Type B pancreatic cell (in vitro differentiated cells): ENCODE results near the gene MPP4. TPM values are rescaled to one million over a fixed set of nuclear protein-coding genes. Genes with fewer than 3 reads are reported as not detected.

Experiments used
- DNase-seq: peaks from one replicate; pipeline ENCODE4 v3.0.0; 2021; ENCODE audit warnings: mixed read lengths; ENCODE audit not compliant: unreplicated experiment; ENCODE audit errors: extremely low spot score
- H3K27ac Mint-ChIP-seq: 2 replicates; pipeline ENCODE4 v1.8.0; 2021; ENCODE audit warnings: mild to moderate bottlenecking, mixed read lengths
- H3K27me3 Mint-ChIP-seq: 2 replicates; pipeline ENCODE4 v1.8.0; 2021; ENCODE audit warnings: mixed read lengths
- H3K36me3 Mint-ChIP-seq: 2 replicates; pipeline ENCODE4 v1.8.0; 2021; ENCODE audit warnings: mixed read lengths
- H3K4me1 Mint-ChIP-seq: one replicate; pipeline ENCODE4 v1.8.0; 2021; ENCODE audit warnings: mixed read lengths; ENCODE audit not compliant: unreplicated experiment
- H3K4me3 Mint-ChIP-seq: 2 replicates; pipeline ENCODE4 v1.8.0; 2021; ENCODE audit warnings: mild to moderate bottlenecking, mixed read lengths
- H3K9me3 Mint-ChIP-seq: 2 replicates; pipeline ENCODE4 v1.8.0; 2021; ENCODE audit warnings: mixed read lengths
- CTCF ChIP-seq: fragments of 200-600 bp; sonication (generic); conservative IDR thresholded peaks from 2 replicates; pipeline ENCODE4 v1.5.0; 2021; ENCODE audit warnings: antibody characterized with exemption, mild to moderate bottlenecking
- total RNA-seq: library from RNA; stranded (reverse); gene quantifications from 2 replicates; pipeline ENCODE4 v1.2.1, GENCODE V29; 2021; ENCODE audit warnings: low replicate concordance

MPP4 gene
- total RNA-seq, 1 donor from 2014 or later, result 0.46 TPM

DNA sequence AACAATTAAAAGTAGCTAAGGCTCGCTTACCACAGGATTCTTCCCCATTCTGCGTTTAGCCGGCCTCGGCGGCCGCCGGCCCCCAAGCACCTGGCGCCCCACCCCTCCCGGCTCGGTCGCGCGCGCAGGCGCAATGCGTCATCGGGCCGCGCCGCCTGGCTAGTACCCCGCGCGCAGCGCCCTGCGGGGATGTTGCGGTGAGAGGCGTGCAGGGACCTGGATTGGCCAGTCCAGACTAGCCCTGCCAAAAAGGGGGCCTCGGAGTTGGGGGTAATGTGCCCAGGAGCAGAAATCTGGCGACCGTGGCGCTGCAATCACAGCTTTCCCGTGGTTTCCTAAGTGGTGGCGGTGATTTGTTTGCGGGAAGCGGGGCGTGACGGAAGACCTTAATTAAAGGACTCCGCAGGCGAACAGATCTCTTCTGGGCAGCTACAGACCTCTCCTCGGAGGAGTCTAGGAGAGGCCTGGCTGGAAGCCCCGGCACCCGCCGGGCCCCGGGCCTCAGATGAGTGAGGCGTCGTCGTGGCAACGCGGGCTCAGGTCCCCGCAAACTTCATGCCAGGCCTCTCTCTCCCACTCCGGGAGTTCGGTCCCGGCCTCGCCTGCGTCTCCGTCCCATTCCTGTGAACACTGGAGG lies 55.7 kb downstream of the MPP4 start:
- Mint-ChIP-seq H3K36me3 (peaks cover 4% of the 10 kb centered on the region), H3K27ac (peak overlapping the region; percentile 98), H3K9me3 (no peaks in the 10 kb centered on the region), H3K4me1 (peaks cover 11% of the 10 kb centered on the region), H3K4me3 (peak overlapping the region; percentile 96), H3K27me3 (no peaks in the 10 kb centered on the region)
- TF ChIP-seq CTCF, result no peak
- peak; percentile 96 for DNase-seq

- Mint-ChIP-seq H3K27ac (peak overlapping the region; percentile 98), H3K27me3 (no peaks in the 10 kb centered on the region), H3K4me1 (peaks cover 11% of the 10 kb centered on the region), H3K4me3 (peak overlapping the region; percentile 96), H3K36me3 (peaks cover 4% of the 10 kb centered on the region), H3K9me3 (no peaks in the 10 kb centered on the region)
- no peak for TF ChIP-seq CTCF
- DNase-seq, result no peak
Measured at GRCh38 chr2:201642086-201642578, 56.3 kb downstream of the MPP4 start.

- H3K27me3 Mint-ChIP-seq, result no peaks in the 10 kb centered on the region
Measured at GRCh38 chr2:201639205-201639604, 59.2 kb downstream of the MPP4 start.

GRCh38 chr2:201638326-201638725 lies 60.1 kb downstream of the MPP4 start:
- H3K9me3 Mint-ChIP-seq, result no peaks in the 10 kb centered on the region
- no peak for DNase-seq
- no peak for TF ChIP-seq CTCF
- H3K27me3 Mint-ChIP-seq, result no peaks in the 10 kb centered on the region
- H3K27ac Mint-ChIP-seq, result no peak overlapping the region
- no peak overlapping the region for H3K4me3 Mint-ChIP-seq
- H3K4me1 Mint-ChIP-seq, result no peaks in the 10 kb centered on the region
- H3K36me3 Mint-ChIP-seq, result peaks cover 24% of the 10 kb centered on the region

More at GRCh38 chr2:201639205-201639604, 59.2 kb downstream of the MPP4 start:
- peaks cover 24% of the 10 kb centered on the region for H3K36me3 Mint-ChIP-seq
- H3K9me3 Mint-ChIP-seq, result no peaks in the 10 kb centered on the region
- no peak for TF ChIP-seq CTCF
- H3K4me1 Mint-ChIP-seq, result peaks cover 7% of the 10 kb centered on the region
- no peak overlapping the region for H3K27ac Mint-ChIP-seq
- no peak overlapping the region for H3K4me3 Mint-ChIP-seq
- no peak for DNase-seq

- no peak for DNase-seq
- Mint-ChIP-seq H3K27ac (no peak overlapping the region), H3K4me3 (no peak overlapping the region), H3K9me3 (no peaks in the 10 kb centered on the region), H3K4me1 (no peaks in the 10 kb centered on the region), H3K27me3 (no peaks in the 10 kb centered on the region), H3K36me3 (peaks cover 42% of the 10 kb centered on the region)
- no peak for TF ChIP-seq CTCF
Measured at GRCh38 chr2:201633661-201634249, 64.7 kb downstream of the MPP4 start.
